ENCODE data around the gene TMEM259. TPM values are rescaled to one million over a fixed set of nuclear protein-coding genes. Genes with fewer than 3 reads are reported as not detected.

Gene TMEM259
- total and polyA plus RNA-seq, 2 of the 13 experiments (the other 11 are each of a cell fraction or from before 2014, with no cell fraction given), result 64.7 to 164 TPM

DNA sequence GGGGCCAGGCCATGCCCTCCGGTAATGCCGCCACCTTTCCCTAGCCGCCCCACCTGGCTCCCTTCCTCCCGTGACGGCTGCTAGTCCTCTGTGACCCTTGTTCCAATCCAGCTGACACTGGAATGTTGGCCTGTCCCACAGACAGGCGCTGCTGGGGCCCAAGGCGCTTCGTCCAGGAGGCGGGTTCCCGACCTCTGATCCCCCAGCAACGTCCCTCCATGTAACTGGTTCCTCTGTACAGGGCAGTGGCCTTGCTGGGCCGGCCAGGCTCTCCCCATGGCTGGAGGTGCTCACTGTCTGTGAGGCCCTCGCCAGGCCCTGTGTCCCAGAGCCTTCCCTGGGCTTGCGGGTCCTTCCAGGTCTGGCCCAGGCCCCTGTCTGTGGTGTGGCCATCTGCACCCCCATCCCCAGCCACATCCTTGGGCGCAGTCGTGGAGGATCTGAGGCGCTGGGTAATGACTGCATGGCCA, 27.5 kb downstream of the TMEM259 start (continued):
- TF ChIP-seq, protein P1, sequence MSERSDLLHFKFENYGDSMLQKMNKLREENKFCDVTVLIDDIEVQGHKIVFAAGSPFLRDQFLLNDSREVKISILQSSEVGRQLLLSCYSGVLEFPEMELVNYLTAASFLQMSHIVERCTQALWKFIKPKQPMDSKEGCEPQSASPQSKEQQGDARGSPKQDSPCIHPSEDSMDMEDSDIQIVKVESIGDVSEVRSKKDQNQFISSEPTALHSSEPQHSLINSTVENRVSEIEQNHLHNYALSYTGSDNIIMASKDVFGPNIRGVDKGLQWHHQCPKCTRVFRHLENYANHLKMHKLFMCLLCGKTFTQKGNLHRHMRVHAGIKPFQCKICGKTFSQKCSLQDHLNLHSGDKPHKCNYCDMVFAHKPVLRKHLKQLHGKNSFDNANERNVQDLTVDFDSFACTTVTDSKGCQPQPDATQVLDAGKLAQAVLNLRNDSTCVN (CRISPR knock-in tag; IDR thresholded peaks at IDR 0.05; ENCODE audit: borderline replicate concordance), result peak; percentile 21
- TF ChIP-seq CBFB (CRISPR knock-in tag; IDR thresholded peaks at IDR 0.05), result peak; percentile 42; the same call in 1 of the 2 replicates
- TF ChIP-seq ZNF562 (CRISPR knock-in tag; IDR thresholded peaks at IDR 0.05; ENCODE audit: borderline replicate concordance), result no peak
- peak; percentile 77; the same call in 1 of the 2 replicates for TF ChIP-seq AKAP8 (CRISPR knock-in tag; IDR thresholded peaks at IDR 0.05)
- peak; percentile 97 for TF ChIP-seq TFAP4 (IDR thresholded peaks at IDR 0.05; ENCODE audit: borderline replicate concordance, low read depth)
- no peak for TF ChIP-seq RCOR2 (CRISPR knock-in tag; IDR thresholded peaks at IDR 0.05)
- TF ChIP-seq, protein P2, sequence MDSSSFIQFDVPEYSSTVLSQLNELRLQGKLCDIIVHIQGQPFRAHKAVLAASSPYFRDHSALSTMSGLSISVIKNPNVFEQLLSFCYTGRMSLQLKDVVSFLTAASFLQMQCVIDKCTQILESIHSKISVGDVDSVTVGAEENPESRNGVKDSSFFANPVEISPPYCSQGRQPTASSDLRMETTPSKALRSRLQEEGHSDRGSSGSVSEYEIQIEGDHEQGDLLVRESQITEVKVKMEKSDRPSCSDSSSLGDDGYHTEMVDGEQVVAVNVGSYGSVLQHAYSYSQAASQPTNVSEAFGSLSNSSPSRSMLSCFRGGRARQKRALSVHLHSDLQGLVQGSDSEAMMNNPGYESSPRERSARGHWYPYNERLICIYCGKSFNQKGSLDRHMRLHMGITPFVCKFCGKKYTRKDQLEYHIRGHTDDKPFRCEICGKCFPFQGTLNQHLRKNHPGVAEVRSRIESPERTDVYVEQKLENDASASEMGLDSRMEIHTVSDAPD (CRISPR knock-in tag; IDR thresholded peaks at IDR 0.05), result 0 out of 2 replicates have a peak, but pooled peaks have one; percentile 17
- no peak for TF ChIP-seq NFKBIZ (CRISPR knock-in tag; IDR thresholded peaks at IDR 0.05)
- no peak for TF ChIP-seq ZNF530 (CRISPR knock-in tag; IDR thresholded peaks at IDR 0.05; ENCODE audit: low read depth)
- TF ChIP-seq ZNF253 (CRISPR knock-in tag; IDR thresholded peaks at IDR 0.05; ENCODE audit: borderline replicate concordance), result no peak
- no peak for TF ChIP-seq PRDM15 (CRISPR knock-in tag; IDR thresholded peaks at IDR 0.05)
- peak; percentile 25; the same call in 1 of the 2 replicates for TF ChIP-seq ZNF552 (CRISPR knock-in tag; IDR thresholded peaks at IDR 0.05; ENCODE audit: borderline replicate concordance)
- no peak for TF ChIP-seq TCF12 (IDR thresholded peaks at IDR 0.05)
- no peak for TF ChIP-seq TCF12 (CRISPR knock-in tag; IDR thresholded peaks at IDR 0.05)
- no peak for TF ChIP-seq ZBTB42 (CRISPR knock-in tag; IDR thresholded peaks at IDR 0.05)
- TF ChIP-seq ZNF720 (CRISPR knock-in tag; IDR thresholded peaks at IDR 0.05), result no peak
- no peak for TF ChIP-seq ZNF543 (CRISPR knock-in tag; IDR thresholded peaks at IDR 0.05)

All from HepG2 (cell line).